K562 (cell line): ENCODE data around the gene YLPM1. TPM values are rescaled to one million over a fixed set of nuclear protein-coding genes. Genes with fewer than 3 reads are reported as not detected.

Experiments used
- ATF4 ChIP-seq: fragments of 450-650 bp; formaldehyde crosslinking; IDR thresholded peaks from 2 replicates; pipeline ENCODE4 v1.4.0; 2022; ENCODE audit warnings: mild to moderate bottlenecking, moderate library complexity
- ATF7 ChIP-seq: fragments of 450-650 bp; IDR thresholded peaks from 2 replicates; pipeline ENCODE4 v1.7.1; 2014; ENCODE audit warnings: mild to moderate bottlenecking, moderate library complexity
- CHCHD3 ChIP-seq: fragments of 250-450 bp; sonication (Bioruptor Pico); IDR thresholded peaks from 2 replicates; pipeline ENCODE4 v2.1.2; 2022; ENCODE audit warnings: mild to moderate bottlenecking
- CHD2 ChIP-seq: IDR thresholded peaks from 2 replicates; pipeline ENCODE4 v1.6.1; 2011; ENCODE audit warnings: low read depth, low read length
- CREBBP ChIP-seq: IDR thresholded peaks from one replicate; pipeline ENCODE4 v1.6.1; 2012; ENCODE audit warnings: low read depth, mild to moderate bottlenecking, control low read depth, inconsistent platforms, low read length
- CUX1 ChIP-seq: fragments of 200-800 bp; sonication (Bioruptor generic); IDR thresholded peaks from 2 replicates; pipeline ENCODE4 v1.6.1; 2016; ENCODE audit warnings: missing genetic modification characterization, missing compliant biosample characterization
- CXXC5 ChIP-seq: fragments of 250-450 bp; sonication (Bioruptor Pico); IDR thresholded peaks from 2 replicates; pipeline ENCODE4 v1.8.0; 2022; ENCODE audit warnings: inconsistent platforms, mild to moderate bottlenecking, moderate library complexity
- GATAD2A ChIP-seq: fragments of 450-650 bp; IDR thresholded peaks from 2 replicates; pipeline ENCODE4 v1.6.1; 2017
- HDGF ChIP-seq: fragments of 450-650 bp; IDR thresholded peaks from 2 replicates; pipeline ENCODE4 v1.6.1; 2016
- HLTF ChIP-seq: fragments of 450-650 bp; IDR thresholded peaks from 2 replicates; pipeline ENCODE4 v1.6.1; 2016
- LEF1 ChIP-seq: fragments of 450-650 bp; IDR thresholded peaks from 2 replicates; pipeline ENCODE4 v1.6.1; 2016; ENCODE audit warnings: mild to moderate bottlenecking
- MCM3 ChIP-seq: fragments of 450-650 bp; IDR thresholded peaks from 2 replicates; pipeline ENCODE4 v1.6.1; 2016
- MEIS2 ChIP-seq: fragments of 450-650 bp; IDR thresholded peaks from 2 replicates; pipeline ENCODE4 v1.6.1; 2014; ENCODE audit warnings: mild to moderate bottlenecking; ENCODE audit not compliant: partially characterized antibody
- MLX ChIP-seq, 2 experiments: fragments of 450-650 bp in 1 of 2; sonication (generic) in 1 of 2; formaldehyde crosslinking; conservative IDR thresholded peaks; 2 replicates each; pipeline versions ENCODE4 v1.4.0 to v1.8.1; 2020 to 2022; ENCODE audit warnings: mild to moderate bottlenecking in 1 of 2, missing genetic modification reagents in 1 of 2
- POLR2AphosphoS2 ChIP-seq: IDR thresholded peaks from 2 replicates; pipeline ENCODE4 v1.6.1; 2012; ENCODE audit warnings: low read length, improper control_type of control experiment
- SMARCC2 ChIP-seq: fragments of 450-650 bp; IDR thresholded peaks from 2 replicates; pipeline ENCODE4 v1.6.1; 2017; ENCODE audit warnings: antibody characterized with exemption, moderate library complexity, mild to moderate bottlenecking, low read depth
- SRF ChIP-seq, 2 experiments: fragments of 250-450, 450-650 bp in 1 of 2; sonication (Bioruptor Pico) in 1 of 2; sonication (generic) in 1 of 2; formaldehyde crosslinking; IDR thresholded peaks; 2 replicates each; pipeline versions ENCODE4 v1.5.0 to v1.5.1; 2020 to 2022; ENCODE audit warnings: mild to moderate bottlenecking in 1 of 2, missing genetic modification reagents in 1 of 2
- TEAD1 ChIP-seq, 2 experiments: fragments of 450-650 bp in 1 of 2; sonication (generic) in 1 of 2; formaldehyde crosslinking; IDR thresholded peaks; 2 replicates each; pipeline versions ENCODE4 v1.4.0 to v1.8.0; 2020 to 2022; ENCODE audit warnings: mild to moderate bottlenecking in 2 of 2, missing genetic modification reagents in 1 of 2
- TFE3 ChIP-seq: fragments of 450-650 bp; formaldehyde crosslinking; IDR thresholded peaks from 2 replicates; pipeline ENCODE4 v1.4.0; 2020; ENCODE audit warnings: mild to moderate bottlenecking, mixed read lengths
- YBX1 ChIP-seq: fragments of 450-650 bp; IDR thresholded peaks from 2 replicates; pipeline ENCODE4 v1.7.1; 2016; ENCODE audit warnings: mild to moderate bottlenecking
- ZNF121 ChIP-seq: sonication (generic); formaldehyde crosslinking; conservative IDR thresholded peaks from 2 replicates; pipeline ENCODE4 v1.8.0; 2022; ENCODE audit warnings: missing genetic modification reagents
- ZNF146 ChIP-seq: IDR thresholded peaks from one replicate; pipeline ENCODE4 v1.6.1; 2018; ENCODE audit warnings: missing compliant biosample characterization; ENCODE audit not compliant: unreplicated experiment
- ZZZ3 ChIP-seq: fragments of 450-650 bp; IDR thresholded peaks from 2 replicates; pipeline ENCODE4 v1.6.1; 2016; ENCODE audit warnings: antibody characterized with exemption, mild to moderate bottlenecking, moderate library complexity
- polyA plus RNA-seq, 8 experiments: library from polyadenylated mRNA; depleted of rRNA in 4 of 8; stranded (reverse) in 5 of 8; unstranded in 3 of 8; fragments of >200 nt; fragmentation: Nextera tagmentation in 2 of 8; fragmentation: Illumina TruSeq in 1 of 8; extraction: Ambion mirVana in 2 of 8; extraction: Trizol in 1 of 8; gene quantifications; 2 replicates each; pipeline versions ENCODE4 v1.2.1 to v1.2.3, GENCODE V29; 2011 to 2014; ENCODE audit warnings: inconsistent platforms in 1 of 8, missing spikeins in 1 of 8
- total RNA-seq, 7 experiments: library from RNA; depleted of rRNA in 6 of 7; stranded (reverse); fragments of >200 nt in 6 of 7; fragmentation: Illumina TruSeq in 2 of 7; extraction: Trizol in 2 of 7; gene quantifications; 2 replicates each; pipeline versions ENCODE4 v1.2.1 to v1.2.3, GENCODE V29; 2011 to 2021; ENCODE audit warnings: low replicate concordance in 1 of 7

Gene YLPM1
- total and polyA plus RNA-seq, 9 of the 15 experiments (the other 6 are each of a cell fraction or from before 2014, with no cell fraction given), result 7.2 to 32.7 (median 14.6) TPM

- TF ChIP-seq SMARCC2 (0 out of 2 replicates have a peak, but pooled peaks have one; percentile 46), ATF4 (CRISPR knock-in tag) (peak; percentile 36; the same call in 1 of the 2 replicates), CHCHD3 (CRISPR knock-in tag) (no peak), YBX1 (no peak), ZNF121 (CRISPR knock-in tag) (no peak), MCM3 (no peak), CXXC5 (CRISPR knock-in tag) (peak; percentile 80), ZZZ3 (no peak), POLR2AphosphoS2 (no peak), LEF1 (peak; percentile 75; the same call in 1 of the 2 replicates), CREBBP (no peak), MLX (CRISPR knock-in tag; conservative IDR thresholded peaks at IDR 0.05) (no peak), MEIS2 (peak; percentile 72), ATF7 (peak; percentile 94), HDGF (no peak), ZNF146 (no peak), HLTF (no peak), TEAD1 (CRISPR knock-in tag; IDR thresholded peaks at IDR 0.05) (no peak), CUX1 (CRISPR knock-in tag) (no peak), CHD2 (no peak), SRF (CRISPR knock-in tag; IDR thresholded peaks at IDR 0.05) (no peak), GATAD2A (no peak), TFE3 (CRISPR knock-in tag) (no peak)
Observed at GRCh38 chr14:74735125-74735524, 28.0 kb upstream of the YLPM1 start (continued).
